Measurements from ENCODE around the gene TIGAR. TPM values are rescaled to one million over a fixed set of nuclear protein-coding genes. Genes with fewer than 3 reads are reported as not detected.

The TIGAR gene
- total and polyA plus RNA-seq, 7 experiments from 2014 or later = 4.4 to 15.8 (median 8.2) TPM

DNA sequence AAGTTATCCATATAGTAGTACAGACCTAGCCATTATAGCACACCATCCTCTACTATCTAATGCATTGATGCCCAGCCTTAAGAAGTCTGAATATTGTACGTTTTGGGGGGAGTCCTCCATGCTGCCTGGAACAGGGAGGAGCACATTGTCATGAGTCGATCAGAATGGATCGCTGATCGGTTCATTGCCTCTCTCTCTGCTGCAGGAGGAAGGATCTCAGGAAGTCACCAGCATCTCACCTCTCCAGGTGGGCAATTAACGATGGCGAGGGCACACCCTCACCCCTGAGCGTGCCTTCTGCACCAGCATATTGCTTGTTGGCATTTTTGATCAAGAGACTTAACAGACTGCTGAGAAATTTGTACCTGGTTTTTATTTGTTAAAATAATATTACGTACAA, 35.9 kb upstream of the TIGAR start:
- intact Hi-C loops (cut with micrococcal nuclease) = no loop called here
- Histone ChIP-seq H3K9me3 (ENCODE audit: control insufficient read depth in 2 of 3, low read length in 3 of 3) (no peaks in the 10 kb centered on the region), H3K4me3 (ENCODE audit: low read length) (no peak overlapping the region), H3K36me3 (ENCODE audit: control insufficient read depth in 2 of 3, insufficient read depth in 3 of 3, low read length in 3 of 3) (peaks cover 46 to 99% (median 63%) of the 10 kb centered on the region in 3 experiments), H3K27ac (ENCODE audit: low read depth, low read length) (no peak overlapping the region), H3K27me3 (ENCODE audit: control insufficient read depth in 2 of 2, insufficient read depth in 2 of 2, low read length in 2 of 2) (no peaks in the 10 kb centered on the region), H3K4me1 (ENCODE audit: control insufficient read depth in 2 of 2, insufficient read depth in 2 of 2, low read length in 2 of 2) (peaks cover 16 to 26% of the 10 kb centered on the region in 2 donors)
- H3K27ac Mint-ChIP-seq = peak overlapping the region in 5 of 9 donors; percentile 33 to 85 (median 53)
- CTCF ChIA-PET = interaction anchor here (0.8 kb wide), 1 partner anchor 8 kb away, joined by 5 read pairs; no protein-coding TSS in a partner anchor
- peaks cover 0 to 3% (median 0%) of the 10 kb centered on the region in 11 donors for H3K9me3 Mint-ChIP-seq
- H3K4me3 Mint-ChIP-seq = peak overlapping the region in 1 of 10 donors; percentile 35
- POLR2A ChIA-PET = no interaction called here
- peaks cover 18 to 72% (median 36%) of the 10 kb centered on the region in 5 donors for H3K36me3 Mint-ChIP-seq
- H3K27me3 Mint-ChIP-seq = no peaks in the 10 kb centered on the region
- DNase-seq (no peak), ATAC-seq (no peak)
- H3K4me1 Mint-ChIP-seq = peaks cover 56 to 94% (median 88%) of the 10 kb centered on the region in 7 donors

DNA sequence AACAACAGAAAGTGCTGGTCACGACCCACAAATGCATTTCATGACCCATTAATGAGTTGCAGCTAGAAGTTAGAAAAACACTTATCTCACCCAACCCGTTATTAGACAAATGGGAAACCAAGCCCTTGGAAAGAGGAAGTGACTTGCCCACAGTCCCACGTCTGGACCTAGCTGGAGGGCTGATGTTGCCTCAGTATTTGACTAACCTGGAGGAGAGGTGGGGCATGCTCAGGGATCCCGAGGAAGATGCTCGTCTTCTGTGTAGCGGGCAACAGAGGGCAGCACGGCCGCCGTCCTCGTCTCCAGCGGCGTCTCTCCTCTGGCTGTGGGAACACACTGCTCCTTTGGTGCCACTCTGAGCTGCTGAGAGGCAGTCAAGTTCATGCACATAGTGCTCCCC, 34.8 kb upstream of the TIGAR start:
- DNase-seq = no peak
- peaks cover 10 to 32% of the 10 kb centered on the region in 2 donors for H3K4me1 ChIP-seq (ENCODE audit: control insufficient read depth in 2 of 2, insufficient read depth in 2 of 2, low read length in 2 of 2)
- Mint-ChIP-seq H3K36me3 (peaks cover 13 to 71% (median 40%) of the 10 kb centered on the region in 5 donors), H3K4me3 (peak overlapping the region in 3 of 10 donors; percentile 26 to 38 (median 28)), H3K9me3 (no peaks in the 10 kb centered on the region), H3K27me3 (no peaks in the 10 kb centered on the region), H3K4me1 (peaks cover 60 to 94% (median 86%) of the 10 kb centered on the region in 7 donors), H3K27ac (peak overlapping the region in 6 of 9 donors; percentile 34 to 86 (median 82))
- no peak overlapping the region for H3K27ac ChIP-seq (ENCODE audit: low read depth, low read length)
- H3K9me3 ChIP-seq (ENCODE audit: control insufficient read depth in 2 of 3, low read length in 3 of 3) = no peaks in the 10 kb centered on the region
- H3K36me3 ChIP-seq (ENCODE audit: control insufficient read depth in 2 of 3, insufficient read depth in 3 of 3, low read length in 3 of 3) = peaks cover 44 to 99% (median 65%) of the 10 kb centered on the region in 3 experiments
- intact Hi-C loops (cut with micrococcal nuclease) = no loop called here
- H3K27me3 ChIP-seq (ENCODE audit: control insufficient read depth in 2 of 2, insufficient read depth in 2 of 2, low read length in 2 of 2) = no peaks in the 10 kb centered on the region
- ChIA-PET CTCF (no interaction called here), POLR2A (no interaction called here)
- ATAC-seq = peak; percentile 40
- no peak overlapping the region for H3K4me3 ChIP-seq (ENCODE audit: low read length)

DNA sequence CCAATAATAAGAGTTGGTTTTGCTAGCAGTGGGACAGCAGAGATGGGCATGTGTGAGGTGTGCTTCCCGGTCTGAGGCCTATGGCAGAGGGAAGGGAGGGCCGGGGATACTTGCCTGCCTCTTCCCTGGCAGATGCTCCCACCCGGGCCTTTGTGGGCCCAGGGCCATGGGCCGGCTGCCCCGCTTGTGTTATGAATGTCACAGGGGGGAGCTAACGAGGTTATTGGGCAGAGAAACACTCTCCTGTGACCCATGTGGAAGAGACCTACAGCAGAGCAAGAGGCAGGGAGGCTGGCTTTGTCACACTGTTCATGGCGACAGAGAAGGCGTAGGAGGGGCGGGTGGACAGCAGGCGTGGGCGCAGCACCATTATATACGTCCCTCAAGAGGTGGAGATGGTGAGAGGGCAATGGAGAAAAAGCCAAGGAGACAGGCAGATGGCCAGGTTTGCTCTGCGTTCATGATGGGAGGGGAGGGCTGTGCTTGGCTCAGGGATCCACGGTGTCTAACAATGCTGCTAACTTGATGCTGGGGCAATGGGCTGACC, 34.2 kb upstream of the TIGAR start:
- Mint-ChIP-seq H3K27ac (peak overlapping the region; percentile 25 to 85 (median 73)), H3K36me3 (peaks cover 19 to 72% (median 41%) of the 10 kb centered on the region in 5 donors), H3K4me3 (peak overlapping the region in 5 of 10 donors; percentile 26 to 52 (median 38)), H3K27me3 (no peaks in the 10 kb centered on the region), H3K4me1 (peaks cover 66 to 95% (median 87%) of the 10 kb centered on the region in 7 donors), H3K9me3 (no peaks in the 10 kb centered on the region)
- no peak for DNase-seq
- POLR2A ChIA-PET = no interaction called here
- CTCF ChIA-PET = interaction anchor here (0.8 kb wide), 1 partner anchor 8 kb away, joined by 3 read pairs; no protein-coding TSS in a partner anchor
- Histone ChIP-seq H3K4me1 (ENCODE audit: control insufficient read depth in 2 of 2, insufficient read depth in 2 of 2, low read length in 2 of 2) (peaks cover 10 to 32% of the 10 kb centered on the region in 2 donors), H3K4me3 (ENCODE audit: low read length) (no peak overlapping the region), H3K36me3 (ENCODE audit: control insufficient read depth in 2 of 3, insufficient read depth in 3 of 3, low read length in 3 of 3) (peaks cover 44 to 100% (median 66%) of the 10 kb centered on the region in 3 experiments), H3K27me3 (ENCODE audit: control insufficient read depth in 2 of 2, insufficient read depth in 2 of 2, low read length in 2 of 2) (no peaks in the 10 kb centered on the region), H3K27ac (ENCODE audit: low read depth, low read length) (no peak overlapping the region), H3K9me3 (ENCODE audit: control insufficient read depth in 2 of 3, low read length in 3 of 3) (no peaks in the 10 kb centered on the region)
- intact Hi-C loops (cut with micrococcal nuclease) = no loop called here
- no peak for ATAC-seq

DNA sequence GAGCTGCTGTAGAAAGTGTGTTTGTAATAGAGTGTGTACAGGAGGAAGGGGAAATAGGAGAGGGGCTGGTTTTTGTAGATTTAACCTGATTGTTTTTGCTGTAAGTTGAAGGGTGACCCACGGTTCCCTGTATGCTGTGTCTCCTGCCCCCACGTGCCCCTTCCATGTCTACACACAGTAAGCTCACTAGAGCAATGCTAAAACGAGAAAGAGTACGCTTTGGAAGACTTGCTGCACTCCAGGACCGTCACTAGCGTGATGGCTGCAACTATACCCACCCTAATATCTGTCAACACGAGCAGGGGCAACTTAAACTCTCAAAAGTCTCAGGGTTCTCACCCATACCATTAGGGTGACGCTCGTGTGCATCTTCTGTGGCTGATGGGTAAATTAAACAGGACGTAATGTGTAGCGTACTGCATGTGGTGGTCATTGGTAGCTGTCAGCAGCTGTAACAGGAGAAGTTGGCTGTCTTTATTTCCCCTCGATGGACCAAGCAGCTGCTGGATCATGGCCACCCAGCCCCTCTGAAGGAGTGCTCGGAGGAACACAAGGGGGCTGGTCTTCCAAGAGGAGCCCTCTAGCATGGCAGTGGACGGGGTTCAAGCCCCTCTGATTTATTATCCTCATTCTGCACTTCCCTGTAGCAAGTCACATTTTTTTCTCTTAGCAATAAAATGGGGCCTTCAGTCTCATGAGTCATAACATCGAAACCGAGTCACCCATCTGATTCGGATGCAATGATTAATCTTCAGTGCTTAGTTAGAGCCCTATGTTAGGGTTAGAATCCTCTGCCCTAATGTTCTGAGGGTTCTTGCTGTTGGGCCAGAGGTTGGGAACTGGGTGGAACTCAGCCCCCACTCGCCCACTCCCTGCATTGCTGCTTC, 33.4 kb upstream of the TIGAR start:
- peaks cover 19 to 74% (median 37%) of the 10 kb centered on the region in 5 donors for H3K36me3 Mint-ChIP-seq
- peak overlapping the region; percentile 27 to 85 (median 77) for H3K27ac Mint-ChIP-seq
- ChIA-PET CTCF (interaction anchor here (0.8 kb wide), 1 partner anchor 9 kb away, joined by 3 read pairs; no protein-coding TSS in a partner anchor), POLR2A (no interaction called here)
- Histone ChIP-seq H3K36me3 (ENCODE audit: control insufficient read depth in 2 of 3, insufficient read depth in 3 of 3, low read length in 3 of 3) (peaks cover 44 to 100% (median 67%) of the 10 kb centered on the region in 3 experiments), H3K4me1 (ENCODE audit: control insufficient read depth in 2 of 2, insufficient read depth in 2 of 2, low read length in 2 of 2) (peaks cover 16 to 39% of the 10 kb centered on the region in 2 donors), H3K9me3 (ENCODE audit: control insufficient read depth in 2 of 3, low read length in 3 of 3) (no peaks in the 10 kb centered on the region), H3K4me3 (ENCODE audit: low read length) (no peak overlapping the region), H3K27me3 (ENCODE audit: control insufficient read depth in 2 of 2, insufficient read depth in 2 of 2, low read length in 2 of 2) (no peaks in the 10 kb centered on the region), H3K27ac (ENCODE audit: low read depth, low read length) (no peak overlapping the region)
- intact Hi-C loops (cut with micrococcal nuclease) = no loop called here
- no peaks in the 10 kb centered on the region for H3K27me3 Mint-ChIP-seq
- peaks cover 72 to 95% (median 87%) of the 10 kb centered on the region in 7 donors for H3K4me1 Mint-ChIP-seq
- no peak for DNase-seq
- no peaks in the 10 kb centered on the region for H3K9me3 Mint-ChIP-seq
- peak; percentile 18 for ATAC-seq
- peak overlapping the region in 5 of 10 donors; percentile 26 to 53 (median 50) for H3K4me3 Mint-ChIP-seq

DNA sequence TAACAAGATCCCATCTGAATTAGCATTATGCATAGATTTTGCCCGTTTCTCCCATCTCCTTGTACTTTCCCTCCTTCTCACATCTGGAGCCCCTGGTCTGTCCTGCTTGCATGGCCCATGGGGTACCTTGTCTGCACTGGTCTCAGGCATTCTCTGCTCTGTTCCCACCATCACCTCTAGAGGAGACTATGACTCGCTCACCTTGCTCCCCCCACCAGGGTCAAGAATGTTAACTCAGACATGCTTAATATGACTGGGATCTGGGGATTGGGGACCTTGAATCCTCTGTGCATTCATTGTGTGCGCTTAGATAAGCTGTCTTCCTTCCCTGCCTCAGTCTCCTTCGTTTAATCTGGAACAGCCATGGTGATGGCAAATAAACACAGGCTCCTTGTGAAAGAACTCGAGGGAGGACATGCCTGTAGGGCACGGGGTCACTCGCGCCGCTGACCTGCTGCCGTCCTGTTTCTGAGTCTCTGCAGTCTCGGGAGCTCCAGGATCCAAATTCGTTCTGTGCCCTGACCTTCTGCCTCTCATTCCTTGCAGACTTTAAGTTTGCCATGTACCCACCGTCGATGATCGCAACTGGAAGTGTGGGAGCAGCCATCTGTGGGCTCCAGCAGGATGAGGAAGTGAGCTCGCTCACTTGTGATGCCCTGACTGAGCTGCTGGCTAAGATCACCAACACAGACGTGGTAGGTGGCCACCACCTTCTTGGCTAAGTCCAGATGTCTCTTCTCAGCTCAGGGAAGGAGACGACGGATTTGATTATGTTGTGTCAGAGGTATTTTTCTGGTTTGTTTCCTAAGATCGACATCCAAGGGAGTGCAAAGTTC, 32.5 kb upstream of the TIGAR start:
- Mint-ChIP-seq H3K36me3 (peaks cover 19 to 74% (median 33%) of the 10 kb centered on the region in 5 donors), H3K4me3 (peak overlapping the region in 4 of 10 donors; percentile 2 to 57 (median 28)), H3K9me3 (no peaks in the 10 kb centered on the region), H3K27me3 (no peaks in the 10 kb centered on the region), H3K4me1 (peaks cover 72 to 96% (median 88%) of the 10 kb centered on the region in 7 donors), H3K27ac (peak overlapping the region; percentile 21 to 85 (median 76))
- Histone ChIP-seq H3K27me3 (ENCODE audit: control insufficient read depth in 2 of 2, insufficient read depth in 2 of 2, low read length in 2 of 2) (no peaks in the 10 kb centered on the region), H3K4me3 (ENCODE audit: low read length) (no peak overlapping the region), H3K4me1 (ENCODE audit: control insufficient read depth in 2 of 2, insufficient read depth in 2 of 2, low read length in 2 of 2) (peaks cover 26 to 46% of the 10 kb centered on the region in 2 donors), H3K27ac (ENCODE audit: low read depth, low read length) (no peak overlapping the region), H3K9me3 (ENCODE audit: control insufficient read depth in 2 of 3, low read length in 3 of 3) (no peaks in the 10 kb centered on the region), H3K36me3 (ENCODE audit: control insufficient read depth in 2 of 3, insufficient read depth in 3 of 3, low read length in 3 of 3) (peaks cover 43 to 99% (median 66%) of the 10 kb centered on the region in 3 experiments)
- ChIA-PET CTCF (no interaction called here), POLR2A (no interaction called here)
- DNase-seq (no peak), ATAC-seq (peak; percentile 44)
- intact Hi-C loops (cut with micrococcal nuclease) = no loop called here

Data from naive thymus-derived CD4-positive, alpha-beta T cell (primary cell).